GM13976 (cell line): ENCODE data around the gene NGB.
"Not testable (repeated sequence)": the region's sequence is repeated elsewhere in the genome, so short reads cannot be mapped to it uniquely, and the experiment has no call there.

Source experiments
- DNase-seq: peaks from one replicate; pipeline ENCODE4 v3.0.0; 2012; ENCODE audit warnings: low spot score
- CTCF ChIP-seq: IDR thresholded peaks from 2 replicates; pipeline ENCODE4 v1.5.1; 2012; ENCODE audit warnings: borderline replicate concordance, mild to moderate bottlenecking; ENCODE audit not compliant: insufficient read depth; ENCODE audit errors: extremely low read depth, missing control alignments, control extremely low read depth
- in situ Hi-C: fragments of 300-500 bp; cut with MboI; formaldehyde crosslinking; loops from one replicate; pipeline ENCODE4 v1.12.0; 2022; ENCODE audit warnings: low sequenced_read_pairs, mixed read lengths, inconsistent platforms; ENCODE audit not compliant: unreplicated experiment

The NGB gene

GRCh38 chr14:77281852-77282410 is 10.9 kb upstream of the NGB start:
- TF ChIP-seq CTCF, result no peak
- DNase-seq, result no peak
- in situ Hi-C loops, result no loop called here

GRCh38 chr14:77280921-77281320 is 9.9 kb upstream of the NGB start:
- DNase-seq, in situ Hi-C loops: not testable (repeated sequence)

GRCh38 chr14:77279719-77280118 is 8.7 kb upstream of the NGB start:
- in situ Hi-C loops, result no loop called here
- TF ChIP-seq CTCF, result no peak

GRCh38 chr14:77278461-77279230 is 7.6 kb upstream of the NGB start:
- TF ChIP-seq CTCF, result no peak
- in situ Hi-C loops, result no loop called here
- DNase-seq, result no peak

More at GRCh38 chr14:77279719-77280118, 8.7 kb upstream of the NGB start:
- DNase-seq, result no peak

- TF ChIP-seq CTCF, result no peak
- in situ Hi-C loops, result no loop called here
Observed at GRCh38 chr14:77276959-77277358, 6.0 kb upstream of the NGB start.

GRCh38 chr14:77276295-77276935 is 5.4 kb upstream of the NGB start:
- DNase-seq, result no peak
- no peak for TF ChIP-seq CTCF
- in situ Hi-C loops, result no loop called here

More at GRCh38 chr14:77276959-77277358, 6.0 kb upstream of the NGB start:
- no peak for DNase-seq

GRCh38 chr14:77275601-77276017 is 4.6 kb upstream of the NGB start:
- in situ Hi-C loops, result no loop called here
- TF ChIP-seq CTCF, result no peak
- DNase-seq, result no peak
